ENCODE measurements around the gene QSOX1.

GRCh38 chr1:180169640-180170195, 15.0 kb downstream of the QSOX1 start:
- TF ChIP-seq, protein P1, sequence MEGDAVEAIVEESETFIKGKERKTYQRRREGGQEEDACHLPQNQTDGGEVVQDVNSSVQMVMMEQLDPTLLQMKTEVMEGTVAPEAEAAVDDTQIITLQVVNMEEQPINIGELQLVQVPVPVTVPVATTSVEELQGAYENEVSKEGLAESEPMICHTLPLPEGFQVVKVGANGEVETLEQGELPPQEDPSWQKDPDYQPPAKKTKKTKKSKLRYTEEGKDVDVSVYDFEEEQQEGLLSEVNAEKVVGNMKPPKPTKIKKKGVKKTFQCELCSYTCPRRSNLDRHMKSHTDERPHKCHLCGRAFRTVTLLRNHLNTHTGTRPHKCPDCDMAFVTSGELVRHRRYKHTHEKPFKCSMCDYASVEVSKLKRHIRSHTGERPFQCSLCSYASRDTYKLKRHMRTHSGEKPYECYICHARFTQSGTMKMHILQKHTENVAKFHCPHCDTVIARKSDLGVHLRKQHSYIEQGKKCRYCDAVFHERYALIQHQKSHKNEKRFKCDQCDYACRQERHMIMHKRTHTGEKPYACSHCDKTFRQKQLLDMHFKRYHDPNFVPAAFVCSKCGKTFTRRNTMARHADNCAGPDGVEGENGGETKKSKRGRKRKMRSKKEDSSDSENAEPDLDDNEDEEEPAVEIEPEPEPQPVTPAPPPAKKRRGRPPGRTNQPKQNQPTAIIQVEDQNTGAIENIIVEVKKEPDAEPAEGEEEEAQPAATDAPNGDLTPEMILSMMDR (IDR thresholded peaks at IDR 0.05 in 4 of 5, conservative IDR thresholded peaks at IDR 0.05 in 1 of 5): no peak
- no peak for TF ChIP-seq POLR2A (IDR thresholded peaks at IDR 0.05)
